Heart left ventricle (tissue), 13 donors: ENCODE results near the gene PARD3.

Experiments
- CTCF ChIP-seq, 12 donors: fragments of 200-600 bp; sonication (generic) in 4 of 12; IDR thresholded peaks; one replicate each; pipeline versions ENCODE4 v1.5.0 to v1.8.0; 2018 to 2022; ENCODE audit warnings: antibody characterized with exemption in 12 of 12, mild to moderate bottlenecking in 5 of 12
- POLR2A ChIP-seq, 2 donors: fragments of 450-650 bp; IDR thresholded peaks; one replicate each; pipeline ENCODE4 v1.6.1; 2017; ENCODE audit warnings: antibody characterized with exemption in 2 of 2, mild to moderate bottlenecking in 2 of 2, moderate library complexity in 2 of 2
- donor health status: ischemic (EF 13 %, LVEDD 7.1; RV severe dilation, severe dysfunction).
- donor health status: DM: no; HTN: yes; CAD: no.
- donor health status: DM: no; HTN: no; CAD: no.
- donor health status: ischemic (EF 25% LVEDD 6.9; RV normal size, moderate dysfunction).
- donor health status: ischemic (EF 25% LVEDD 5.7; RV mildly dilated, moderate dysfunction).
- donor health status: ischemic (EF 35%, LVEDD 5.7; RV mildly dilated, moderate dysfunction).
- donor health status: nonischemic (EF 11% LVEDD 7.7; RV severe dilation, severe dysfunction).
- donor health status: DM: yes; HTN: yes; CAD: no.
- donor health status: PGD.
- donor health status: ischemic (EF 29% LVEDD 5.4; RV normal size, mild dysfunction).
- donor health status: nonischemic (EF 23%, LVEDD 6.1; RV moderate dilation, normal function).

GRCh38 chr10:34160595-34160994 lies 654.5 kb downstream of the PARD3 start:
- TF ChIP-seq CTCF (IDR thresholded peaks at IDR 0.05) (no peak), POLR2A (IDR thresholded peaks at IDR 0.05) (no peak)
